Fibroblast of villous mesenchyme (primary cell): ENCODE data around the gene CYTH2. TPM values are rescaled to one million over a fixed set of nuclear protein-coding genes. Genes with fewer than 3 reads are reported as not detected.

Source experiments
- DNase-seq: peaks from one replicate; pipeline ENCODE4 v3.0.0-alpha.2; 2010; ENCODE audit warnings: low read depth
- H3K4me3 ChIP-seq: 2 replicates; pipeline ENCODE4 v1.5.1; 2011; ENCODE audit warnings: low read depth, mild to moderate bottlenecking, low read length
- CTCF ChIP-seq: IDR thresholded peaks from 2 replicates; pipeline ENCODE4 v1.5.1; 2012; ENCODE audit warnings: low read depth, mild to moderate bottlenecking, low read length; ENCODE audit not compliant: insufficient read depth
- total RNA-seq: library from RNA; depleted of rRNA; stranded (reverse); fragments of >200 nt; gene quantifications from 2 replicates; pipeline ENCODE4 v1.2.3, GENCODE V29; 2012

The CYTH2 gene
- total RNA-seq, 1 donor: 31.1 TPM

- TF ChIP-seq CTCF: no peak
- no peak for DNase-seq
- H3K4me3 ChIP-seq: peak overlapping the region; percentile 90
Measured at GRCh38 chr19:48469934-48470680, 938 bp downstream of the CYTH2 start.

- H3K4me3 ChIP-seq: no peak overlapping the region
- TF ChIP-seq CTCF: no peak
- DNase-seq: no peak
Measured at GRCh38 chr19:48470856-48471255, 1.7 kb downstream of the CYTH2 start.

- H3K4me3 ChIP-seq: no peak overlapping the region
- no peak for DNase-seq
- TF ChIP-seq CTCF: no peak
Measured at GRCh38 chr19:48471836-48472235, 2.7 kb downstream of the CYTH2 start.

GRCh38 chr19:48473161-48473966 lies 4.2 kb downstream of the CYTH2 start:
- DNase-seq: no peak

GRCh38 chr19:48474084-48474592 lies 5.0 kb downstream of the CYTH2 start:
- DNase-seq: no peak

More at GRCh38 chr19:48473161-48473966, 4.2 kb downstream of the CYTH2 start:
- no peak overlapping the region for H3K4me3 ChIP-seq
- TF ChIP-seq CTCF: no peak

More at GRCh38 chr19:48474084-48474592, 5.0 kb downstream of the CYTH2 start:
- H3K4me3 ChIP-seq: no peak overlapping the region
- no peak for TF ChIP-seq CTCF
